Measurements from ENCODE around the gene ZNF329. TPM values are rescaled to one million over a fixed set of nuclear protein-coding genes. Genes with fewer than 3 reads are reported as not detected.

Gene ZNF329
- total and polyA plus RNA-seq, 9 of the 15 experiments (the other 6 are each of a cell fraction or from before 2014, with no cell fraction given), result 0.21 to 3.6 (median 2.2) TPM

DNA sequence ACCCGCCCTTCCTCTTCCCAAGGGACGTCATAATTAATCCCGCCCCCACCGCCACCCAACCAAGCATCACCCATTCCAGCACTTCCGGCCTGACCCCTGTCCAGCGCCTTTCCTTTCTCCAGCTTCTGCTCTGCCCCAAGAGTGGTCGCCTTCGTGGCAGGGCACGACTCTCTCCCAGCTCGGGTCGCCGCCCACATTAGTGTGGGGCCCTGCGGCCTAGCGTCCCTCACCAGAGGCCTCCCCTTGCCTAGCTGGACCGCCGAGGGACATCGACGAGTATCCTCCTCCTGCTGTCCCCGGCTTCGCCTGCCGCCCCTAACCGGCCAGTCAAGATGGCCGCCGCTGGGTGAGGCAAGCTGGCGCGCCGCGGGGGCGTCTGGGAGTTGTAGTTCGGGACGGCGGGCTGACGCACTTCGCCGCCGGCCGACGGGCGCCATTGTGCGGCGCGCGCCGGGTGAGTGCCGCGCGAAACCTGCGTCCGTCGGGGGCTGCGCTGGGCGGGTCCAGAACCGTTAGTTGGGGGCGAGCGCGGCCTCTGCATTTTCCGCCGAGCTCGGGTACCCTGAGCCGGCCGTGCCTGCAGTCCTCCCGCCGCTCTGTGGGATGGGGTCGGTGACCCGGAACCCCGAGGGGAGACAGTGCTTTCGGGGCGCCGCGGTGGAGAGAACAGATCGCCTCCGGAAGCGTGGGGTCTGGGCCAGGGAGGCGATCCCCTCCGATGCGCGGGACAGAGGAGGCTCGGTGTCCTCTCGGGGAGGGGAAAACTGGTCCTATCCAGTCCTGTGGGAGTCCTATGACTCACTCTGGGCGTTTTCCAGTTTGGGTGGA is 32.6 kb upstream of the ZNF329 start, which contains the start of gene ZNF274 (continued):
- TF ChIP-seq MGA (IDR thresholded peaks at IDR 0.05) (peak; percentile 78), MAFG (tag; conservative IDR thresholded peaks at IDR 0.05) (no peak), ZNF512 (tag; IDR thresholded peaks at IDR 0.05) (no peak), PRPF4 (IDR thresholded peaks at IDR 0.05; ENCODE audit: insufficient read depth, low read depth, low read length, poor library complexity, severe bottlenecking) (peak; percentile 74), SP1 (CRISPR knock-in tag; IDR thresholded peaks at IDR 0.05) (peak; percentile 91), PREB (CRISPR knock-in tag; IDR thresholded peaks at IDR 0.05) (no peak), KAT7 (CRISPR knock-in tag; IDR thresholded peaks at IDR 0.05; ENCODE audit: borderline replicate concordance) (no peak), FUS (optimal IDR thresholded peaks at IDR 0.05; ENCODE audit: low read depth, low read length) (peak; percentile 45), CREM (IDR thresholded peaks at IDR 0.05; ENCODE audit: low read depth) (peak; percentile 88)
- TF ChIP-seq, protein P1, sequence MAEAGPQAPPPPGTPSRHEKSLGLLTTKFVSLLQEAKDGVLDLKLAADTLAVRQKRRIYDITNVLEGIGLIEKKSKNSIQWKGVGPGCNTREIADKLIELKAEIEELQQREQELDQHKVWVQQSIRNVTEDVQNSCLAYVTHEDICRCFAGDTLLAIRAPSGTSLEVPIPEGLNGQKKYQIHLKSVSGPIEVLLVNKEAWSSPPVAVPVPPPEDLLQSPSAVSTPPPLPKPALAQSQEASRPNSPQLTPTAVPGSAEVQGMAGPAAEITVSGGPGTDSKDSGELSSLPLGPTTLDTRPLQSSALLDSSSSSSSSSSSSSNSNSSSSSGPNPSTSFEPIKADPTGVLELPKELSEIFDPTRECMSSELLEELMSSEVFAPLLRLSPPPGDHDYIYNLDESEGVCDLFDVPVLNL (CRISPR knock-in tag; IDR thresholded peaks at IDR 0.05; ENCODE audit: low read depth), result peak; percentile 76; the same call in 1 of the 2 replicates

All from K562 (cell line).